ENCODE data around the gene NPPA.

Gene NPPA

DNA sequence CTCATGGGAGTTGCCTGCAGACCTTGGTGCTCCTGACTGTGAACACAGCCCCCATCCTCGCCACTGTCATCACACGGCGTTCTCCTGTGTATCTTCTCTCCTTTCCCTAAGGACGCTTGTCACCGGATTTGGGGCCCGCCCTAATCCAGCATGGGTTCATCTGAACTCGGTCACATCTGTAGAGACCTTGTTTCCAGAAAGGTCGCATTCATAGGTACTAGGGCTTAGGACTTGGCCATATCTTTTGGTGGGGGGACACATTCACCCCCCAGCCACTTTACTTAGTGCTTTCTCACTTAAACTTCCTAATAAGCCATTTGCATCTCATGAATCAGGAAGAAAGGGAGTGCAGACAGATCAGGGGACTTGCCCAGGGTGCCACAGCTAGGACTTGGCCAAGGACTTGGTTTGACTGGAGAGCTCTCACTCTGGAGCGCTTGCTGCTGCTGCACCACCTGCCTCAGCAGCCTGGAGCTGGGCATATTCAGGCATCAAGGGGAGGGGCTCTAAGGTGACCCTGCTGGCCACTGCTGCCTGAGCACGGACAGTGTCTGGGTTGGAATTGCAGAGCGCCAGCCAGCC, 9.7 kb downstream of the NPPA start:
- no peak overlapping the region for H3K4me3 ChIP-seq (ENCODE audit: low read depth, low read length)
- DNase-seq (ENCODE audit: low read depth): no peak
- TF ChIP-seq, protein P1, sequence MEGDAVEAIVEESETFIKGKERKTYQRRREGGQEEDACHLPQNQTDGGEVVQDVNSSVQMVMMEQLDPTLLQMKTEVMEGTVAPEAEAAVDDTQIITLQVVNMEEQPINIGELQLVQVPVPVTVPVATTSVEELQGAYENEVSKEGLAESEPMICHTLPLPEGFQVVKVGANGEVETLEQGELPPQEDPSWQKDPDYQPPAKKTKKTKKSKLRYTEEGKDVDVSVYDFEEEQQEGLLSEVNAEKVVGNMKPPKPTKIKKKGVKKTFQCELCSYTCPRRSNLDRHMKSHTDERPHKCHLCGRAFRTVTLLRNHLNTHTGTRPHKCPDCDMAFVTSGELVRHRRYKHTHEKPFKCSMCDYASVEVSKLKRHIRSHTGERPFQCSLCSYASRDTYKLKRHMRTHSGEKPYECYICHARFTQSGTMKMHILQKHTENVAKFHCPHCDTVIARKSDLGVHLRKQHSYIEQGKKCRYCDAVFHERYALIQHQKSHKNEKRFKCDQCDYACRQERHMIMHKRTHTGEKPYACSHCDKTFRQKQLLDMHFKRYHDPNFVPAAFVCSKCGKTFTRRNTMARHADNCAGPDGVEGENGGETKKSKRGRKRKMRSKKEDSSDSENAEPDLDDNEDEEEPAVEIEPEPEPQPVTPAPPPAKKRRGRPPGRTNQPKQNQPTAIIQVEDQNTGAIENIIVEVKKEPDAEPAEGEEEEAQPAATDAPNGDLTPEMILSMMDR (conservative IDR thresholded peaks at IDR 0.05; ENCODE audit: low read depth, low read length): no peak

DNA sequence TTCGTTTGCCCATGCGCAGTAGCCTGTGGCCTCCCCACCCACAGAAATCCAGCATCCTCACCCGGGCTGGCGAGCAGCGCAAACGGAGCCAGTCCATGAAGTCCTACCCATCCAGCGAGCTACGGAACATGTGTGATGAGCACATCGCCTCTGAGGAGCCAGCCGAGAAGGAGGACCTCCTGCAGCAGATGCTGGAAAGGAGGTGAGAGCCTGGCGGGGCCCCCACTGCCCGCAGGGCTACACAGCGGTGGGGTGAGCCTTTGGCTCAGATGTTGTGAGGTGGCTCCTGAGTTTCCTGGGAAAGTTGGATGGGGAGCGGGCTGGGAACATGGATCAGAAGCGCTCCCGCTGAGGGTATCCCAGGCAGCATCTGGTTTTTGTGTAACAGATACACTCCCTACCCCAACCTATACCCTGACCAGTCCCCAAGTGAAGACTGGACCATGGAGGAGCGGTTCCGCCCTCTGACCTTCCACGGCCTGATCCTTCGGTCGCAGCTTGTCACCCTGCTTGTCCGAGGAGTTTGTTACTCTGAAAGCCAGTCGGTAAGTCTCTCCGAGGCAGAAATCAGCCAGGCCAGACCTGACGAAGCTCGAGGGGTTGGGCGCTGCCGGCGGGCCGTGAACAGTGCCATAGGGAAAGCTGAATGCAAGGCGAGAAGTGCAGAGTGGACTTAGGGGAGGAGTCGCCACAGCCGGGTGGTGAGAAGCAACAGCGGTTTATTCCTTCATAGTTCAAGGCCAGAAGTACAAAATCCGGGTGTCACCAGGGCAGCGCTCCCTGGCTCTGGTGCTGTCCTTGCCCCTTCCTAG, 10.4 kb downstream of the NPPA start:
- TF ChIP-seq, protein P1 (conservative IDR thresholded peaks at IDR 0.05; ENCODE audit: low read depth, low read length): no peak
- no peak for DNase-seq (ENCODE audit: low read depth)
- no peak overlapping the region for H3K4me3 ChIP-seq (ENCODE audit: low read depth, low read length)

DNA sequence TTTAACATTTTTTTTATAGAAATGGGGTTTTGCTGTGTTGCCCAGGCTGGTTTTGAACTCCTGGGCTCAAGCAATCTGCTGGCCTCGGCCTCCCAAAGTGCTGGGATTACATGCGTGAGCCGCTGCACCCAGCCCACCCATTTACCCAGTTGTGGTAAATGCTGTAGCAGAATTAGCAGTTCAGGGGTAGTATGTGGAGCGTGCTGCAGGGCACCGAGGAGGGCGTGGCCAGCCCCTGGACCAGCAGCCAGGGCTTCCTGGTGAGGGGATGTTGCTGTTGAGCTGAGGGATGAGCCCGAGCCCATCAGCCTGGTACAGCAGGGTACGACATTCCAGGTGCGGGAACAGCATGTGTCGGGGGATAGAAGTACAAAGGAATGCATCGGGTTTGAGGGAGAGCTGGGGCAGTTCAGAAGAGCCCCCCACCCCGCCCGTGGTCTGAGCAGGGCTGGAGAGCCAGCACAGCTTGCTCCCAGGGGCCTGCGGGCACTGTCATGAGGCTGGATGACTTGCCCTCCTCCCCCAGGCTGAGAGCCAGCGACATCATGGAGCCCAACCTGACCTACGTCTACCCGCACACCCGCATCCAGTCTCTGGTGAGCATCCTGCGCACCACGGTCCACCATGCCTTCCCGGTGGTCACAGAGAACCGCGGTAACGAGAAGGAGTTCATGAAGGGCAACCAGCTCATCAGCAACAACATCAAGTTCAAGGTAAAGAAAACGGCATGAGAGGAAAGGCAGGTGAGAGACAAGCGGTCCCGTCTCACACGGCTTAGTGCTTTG, 11.9 kb downstream of the NPPA start:
- H3K4me3 ChIP-seq (ENCODE audit: low read depth, low read length): no peak overlapping the region
- TF ChIP-seq, protein P1 (conservative IDR thresholded peaks at IDR 0.05; ENCODE audit: low read depth, low read length): no peak
- DNase-seq (ENCODE audit: low read depth): no peak

DNA sequence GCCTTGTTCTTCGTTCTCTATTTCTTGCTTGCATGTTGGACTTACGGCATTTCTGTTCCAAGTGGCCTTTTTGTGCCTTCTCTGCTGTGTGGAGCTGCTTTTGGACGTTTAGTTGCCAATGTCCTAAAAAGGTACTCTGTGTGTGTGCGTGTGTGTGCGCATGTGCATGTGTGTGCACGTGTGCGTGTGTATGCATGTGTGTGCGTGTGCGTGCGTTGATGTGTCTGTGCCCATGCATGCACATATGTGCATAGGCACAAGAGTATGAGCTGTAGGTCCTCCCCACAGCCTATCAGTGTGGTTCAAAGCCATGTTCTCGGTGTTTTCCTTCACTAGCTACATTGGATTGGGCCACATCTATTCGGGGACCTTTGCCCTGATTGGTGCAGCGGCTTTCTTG, 13.7 kb downstream of the NPPA start:
- TF ChIP-seq, protein P1 (conservative IDR thresholded peaks at IDR 0.05; ENCODE audit: low read depth, low read length): no peak
- no peak for DNase-seq (ENCODE audit: low read depth)

DNA sequence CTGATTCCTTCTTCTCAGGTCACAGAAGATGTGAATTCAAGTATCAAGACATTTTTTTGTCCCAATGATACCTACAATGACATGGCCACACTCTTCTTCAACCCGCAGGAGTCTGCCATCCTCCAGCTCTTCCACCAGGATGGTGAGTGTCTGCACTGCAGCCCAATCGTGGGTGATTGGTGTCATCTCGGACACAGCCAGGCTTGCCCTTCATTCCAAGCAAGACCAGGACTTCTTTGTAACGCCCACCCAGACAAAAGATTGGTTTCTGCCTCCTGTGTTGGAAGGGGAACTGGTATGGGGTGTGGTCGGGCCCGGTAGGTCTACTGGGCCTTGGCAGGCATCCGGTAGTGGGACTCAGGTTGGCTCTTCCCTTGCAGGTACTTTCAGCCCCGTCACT, 14.1 kb downstream of the NPPA start:
- TF ChIP-seq, protein P1 (conservative IDR thresholded peaks at IDR 0.05; ENCODE audit: low read depth, low read length): no peak
- no peak overlapping the region for H3K4me3 ChIP-seq (ENCODE audit: low read depth, low read length)
- DNase-seq (ENCODE audit: low read depth): no peak

More for the DNA sequence above, 13.7 kb downstream of the NPPA start:
- H3K4me3 ChIP-seq (ENCODE audit: low read depth, low read length): no peak overlapping the region

DNA sequence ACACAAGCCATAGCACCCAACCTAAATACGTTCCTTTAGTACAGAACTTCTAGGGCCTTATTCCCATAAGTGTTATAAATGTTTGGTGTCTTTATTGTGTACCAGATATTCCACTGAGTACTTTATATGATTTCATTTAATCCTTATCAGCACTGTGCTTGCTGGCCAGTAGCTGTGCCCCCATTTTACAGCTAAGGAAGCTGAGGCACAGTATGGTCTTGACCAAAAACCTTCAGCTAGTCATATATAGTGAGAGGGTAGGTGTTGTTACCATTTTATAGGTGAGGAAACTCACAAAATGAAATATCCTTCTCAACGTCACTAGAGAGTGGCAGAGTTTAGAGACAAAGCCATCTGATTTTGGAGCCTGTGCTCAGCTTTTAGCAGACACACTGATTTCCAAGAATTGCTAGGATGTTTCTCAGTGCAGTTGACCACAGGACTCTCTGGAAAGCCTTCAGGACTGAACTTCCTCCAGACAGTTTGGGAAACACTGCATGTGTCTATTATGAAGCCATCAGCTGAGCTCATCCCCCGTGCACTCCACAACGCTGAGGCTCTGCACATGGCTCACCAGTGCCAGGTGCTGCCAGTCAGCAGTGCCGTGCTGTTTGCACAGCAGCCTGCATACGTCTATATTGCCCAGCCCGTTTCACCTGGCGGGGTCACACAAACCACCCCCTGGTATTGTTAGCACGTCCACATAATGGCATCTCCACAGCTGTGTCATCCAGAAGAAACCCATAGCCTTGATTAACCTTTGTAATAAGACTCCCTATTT, 15.4 kb downstream of the NPPA start:
- TF ChIP-seq, protein P1 (conservative IDR thresholded peaks at IDR 0.05; ENCODE audit: low read depth, low read length): no peak
- no peak overlapping the region for H3K4me3 ChIP-seq (ENCODE audit: low read depth, low read length)
- no peak for DNase-seq (ENCODE audit: low read depth)

Data from choroid plexus epithelial cell (primary cell).